CD4-positive, alpha-beta T cell treated with Interleukin-4 for 4 hours (primary cell): ENCODE measurements around the gene MCOLN1.

Source experiments
- DNase-seq: peaks from one replicate; pipeline ENCODE4 v3.0.0-alpha.2; 2020

The MCOLN1 gene

DNA sequence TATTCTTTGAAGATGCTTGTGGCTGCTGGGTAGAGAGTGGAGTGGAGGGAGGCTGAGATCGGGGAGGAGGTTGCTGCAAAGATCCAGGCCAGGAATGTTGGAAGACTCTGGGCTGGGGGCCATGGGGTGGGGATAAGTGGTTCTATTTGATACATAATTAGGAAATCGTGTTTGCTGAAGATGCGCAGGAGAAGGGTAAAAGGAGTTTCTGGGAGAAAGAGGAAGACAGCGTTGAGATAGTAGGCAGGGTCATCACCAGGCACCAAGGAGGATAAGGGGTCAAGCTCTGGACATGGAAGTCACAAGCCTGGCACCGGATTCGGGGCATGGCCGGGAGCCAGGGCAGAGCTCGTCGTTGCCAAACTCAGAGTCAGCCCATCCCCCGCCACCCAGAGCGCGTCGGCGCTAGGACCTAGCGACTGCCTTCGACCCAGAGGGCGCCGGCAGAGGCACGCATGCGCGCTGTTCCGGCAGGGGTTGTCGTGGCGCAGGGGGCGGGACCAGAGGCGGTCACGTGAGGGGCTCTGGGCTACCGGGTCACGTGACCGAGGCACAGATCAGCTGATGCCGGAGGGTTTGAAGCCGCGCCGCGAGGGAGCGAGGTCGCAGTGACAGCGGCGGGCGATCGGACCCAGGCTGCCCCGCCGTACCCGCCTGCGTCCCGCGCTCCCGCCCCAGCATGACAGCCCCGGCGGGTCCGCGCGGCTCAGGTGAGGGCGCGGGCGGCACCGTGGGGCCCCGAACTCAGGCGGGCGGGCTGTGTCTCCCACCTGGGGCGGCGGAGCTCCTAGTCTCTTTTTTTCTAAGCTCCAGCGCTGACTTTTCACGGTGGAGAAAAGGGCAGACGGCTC, at the start of gene MCOLN1:
Gene MCOLN1, plus strand, starts transcription at position 553 of the 851 bp plus-strand sequence. Its CDS starts 127 bp downstream, at position 680.
- peak; percentile 97 for DNase-seq

- no peak for DNase-seq
Measured at GRCh38 chr19:7475665-7476064, 46.8 kb upstream of the MCOLN1 start.

- DNase-seq = no peak
Measured at GRCh38 chr19:7476241-7476640, 46.2 kb upstream of the MCOLN1 start.

DNA sequence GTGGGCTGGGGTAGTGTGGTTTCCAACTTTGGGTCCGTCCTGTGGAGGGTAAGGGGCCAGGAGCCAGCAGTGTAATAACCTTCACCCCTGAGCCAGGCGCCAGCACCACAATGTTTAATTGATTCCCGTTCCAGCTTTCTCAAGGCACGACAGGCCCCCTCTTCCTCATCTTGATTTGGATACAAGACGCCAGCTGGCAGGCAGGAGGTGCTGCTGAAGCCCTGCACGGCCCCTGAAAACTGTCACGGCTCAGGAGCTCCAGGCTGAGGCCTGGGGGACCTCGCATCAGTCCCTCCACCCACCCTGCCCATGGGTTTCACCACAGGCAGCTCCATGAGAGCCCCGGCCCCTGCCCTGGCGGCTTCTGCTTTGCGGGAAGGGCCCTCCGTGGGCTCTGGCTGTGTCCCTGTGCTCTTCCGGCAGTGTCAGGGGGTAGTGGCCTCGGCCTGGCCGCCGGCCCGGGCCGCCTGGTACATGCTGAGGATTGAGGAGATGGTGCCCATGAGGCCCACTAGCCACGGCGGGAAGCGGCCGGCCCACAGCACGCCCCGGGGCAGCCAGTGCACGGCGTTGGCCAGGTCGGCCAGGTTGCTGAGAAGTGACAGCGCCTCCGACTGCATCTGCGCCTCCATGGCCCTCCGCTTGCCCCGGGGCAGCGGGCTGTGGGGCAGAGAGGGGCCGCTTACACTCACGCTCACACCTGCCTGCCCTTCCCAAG, 45.5 kb upstream of the MCOLN1 start:
- DNase-seq = no peak

DNA sequence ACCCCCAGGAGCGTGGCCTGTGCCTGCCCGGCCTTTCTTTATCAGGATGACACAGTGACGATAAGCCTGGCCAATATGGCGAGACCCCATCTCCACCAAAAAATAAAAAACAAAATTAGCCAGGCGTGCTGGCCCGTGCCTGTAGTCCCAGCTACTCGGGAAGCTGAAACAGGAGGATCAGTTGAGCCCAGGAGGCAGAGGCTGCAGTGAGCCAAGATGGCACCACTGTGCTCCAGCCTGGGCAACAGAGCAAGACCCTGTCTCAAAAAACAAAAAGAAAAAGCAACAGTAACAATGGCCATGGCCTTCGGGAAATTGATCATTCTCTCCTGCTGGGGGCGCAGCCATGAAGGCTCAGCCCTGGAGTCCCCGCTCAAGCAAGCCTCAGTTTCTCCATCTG, 44.7 kb upstream of the MCOLN1 start:
- DNase-seq = no peak

DNA sequence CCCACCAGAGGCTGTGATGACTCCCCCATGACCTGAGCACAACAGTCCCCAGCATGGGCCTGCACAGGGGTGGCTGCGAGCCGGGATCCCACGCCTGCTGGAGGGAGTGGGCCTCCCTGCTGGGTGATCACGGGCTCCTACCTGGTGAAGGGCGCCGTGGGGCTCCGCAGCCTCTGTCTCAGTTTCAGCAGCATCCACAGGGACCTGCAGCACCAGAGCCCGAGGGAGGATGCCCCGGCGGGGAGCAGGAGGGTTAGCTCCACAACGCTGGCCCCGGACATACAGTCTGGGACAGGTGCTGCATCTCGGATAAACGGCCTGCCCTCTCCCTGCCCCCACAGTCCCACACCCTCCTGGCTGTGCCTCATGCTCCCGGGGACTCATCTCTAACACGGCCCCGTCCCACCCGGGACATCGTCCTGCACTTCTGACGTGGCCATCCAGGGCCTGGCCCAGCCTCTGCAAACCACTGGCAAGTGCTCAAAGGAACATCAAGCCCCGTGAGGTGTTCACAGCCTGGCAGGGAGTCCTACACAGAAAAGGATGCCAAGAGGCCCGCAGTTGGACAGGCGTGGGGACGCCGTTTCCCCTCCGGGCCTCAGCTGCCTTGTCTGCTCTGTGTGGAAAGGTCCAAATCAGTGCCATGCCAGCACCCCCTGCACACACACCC, 44.1 kb upstream of the MCOLN1 start:
- no peak for DNase-seq

GRCh38 chr19:7478843-7479227, 43.6 kb upstream of the MCOLN1 start:
- DNase-seq = no peak

DNA sequence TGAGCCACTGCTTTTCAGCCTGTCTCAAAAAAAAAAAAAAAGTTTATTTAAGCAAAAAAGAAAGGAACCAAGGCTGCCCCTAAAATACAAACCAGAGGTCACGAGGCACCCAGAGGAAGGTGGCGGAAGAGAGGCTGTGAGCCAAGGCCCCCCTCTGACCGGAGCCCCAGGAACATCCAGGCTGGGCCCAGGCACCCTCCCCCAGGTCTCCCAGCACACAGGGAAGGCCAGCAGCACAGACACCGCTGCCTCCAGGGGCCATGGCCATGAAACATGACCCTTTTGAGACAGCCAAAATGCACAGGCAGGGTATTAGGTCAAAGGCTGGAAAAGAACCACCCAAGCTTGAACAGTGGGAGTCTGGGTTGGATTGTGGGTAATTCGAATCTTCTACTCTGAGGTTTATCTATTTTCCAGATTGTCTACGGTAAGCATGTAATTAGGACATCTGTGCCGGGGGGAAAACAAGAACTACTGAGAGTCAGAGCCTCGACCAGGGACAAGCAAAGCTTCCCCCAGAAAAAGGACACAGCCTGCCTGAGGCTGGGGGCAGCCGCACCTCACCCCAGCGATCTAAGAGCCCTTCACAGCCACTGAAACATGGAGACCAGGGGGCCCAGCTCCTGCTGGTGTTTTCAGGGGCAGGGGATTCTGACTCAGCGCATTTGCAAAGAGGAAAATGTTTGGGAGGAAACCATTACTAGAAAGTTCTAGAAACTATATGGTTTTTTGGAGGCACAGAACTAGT, 42.0 kb upstream of the MCOLN1 start:
- DNase-seq = no peak

- no peak for DNase-seq
Measured at GRCh38 chr19:7480970-7481255, 41.5 kb upstream of the MCOLN1 start.

GRCh38 chr19:7482584-7483439, 39.6 kb upstream of the MCOLN1 start:
- no peak for DNase-seq

GRCh38 chr19:7483720-7484201, 38.7 kb upstream of the MCOLN1 start:
- DNase-seq = no peak

- no peak for DNase-seq
Measured at GRCh38 chr19:7486923-7487322, 35.5 kb upstream of the MCOLN1 start.

GRCh38 chr19:7488736-7489353, 33.6 kb upstream of the MCOLN1 start, which contains the start of gene PEX11G:
PEX11G (minus strand) TSS chr19:7489035; CDS start chr19:7489010, 25 bp downstream.
- DNase-seq = peak; percentile 84

DNA sequence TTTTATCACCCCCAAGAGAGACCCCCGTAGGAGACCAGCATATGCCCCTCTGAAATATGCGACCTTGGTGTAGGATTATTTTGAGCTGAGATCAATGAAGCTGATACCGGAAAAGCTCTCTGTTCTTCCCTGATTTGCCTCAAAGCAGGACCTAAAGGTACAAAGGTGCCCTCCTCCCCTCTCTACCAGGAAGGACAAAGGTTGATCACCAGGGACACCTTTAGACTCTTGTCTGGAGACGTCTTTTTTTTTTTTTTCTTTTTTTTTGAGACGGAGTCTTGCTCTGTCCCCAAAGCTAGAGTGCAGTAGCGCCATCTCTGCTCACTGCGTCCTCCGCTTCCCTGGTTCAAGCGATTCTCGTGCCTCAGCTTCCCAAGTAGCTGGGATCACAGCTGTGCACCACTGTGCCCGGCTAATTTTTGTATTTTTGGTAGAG, 32.8 kb upstream of the MCOLN1 start:
- no peak for DNase-seq

- peak; percentile 37 for DNase-seq
Measured at GRCh38 chr19:7492142-7492541, 30.3 kb upstream of the MCOLN1 start.

- no peak for DNase-seq
Measured at GRCh38 chr19:7492558-7492957, 29.9 kb upstream of the MCOLN1 start.

DNA sequence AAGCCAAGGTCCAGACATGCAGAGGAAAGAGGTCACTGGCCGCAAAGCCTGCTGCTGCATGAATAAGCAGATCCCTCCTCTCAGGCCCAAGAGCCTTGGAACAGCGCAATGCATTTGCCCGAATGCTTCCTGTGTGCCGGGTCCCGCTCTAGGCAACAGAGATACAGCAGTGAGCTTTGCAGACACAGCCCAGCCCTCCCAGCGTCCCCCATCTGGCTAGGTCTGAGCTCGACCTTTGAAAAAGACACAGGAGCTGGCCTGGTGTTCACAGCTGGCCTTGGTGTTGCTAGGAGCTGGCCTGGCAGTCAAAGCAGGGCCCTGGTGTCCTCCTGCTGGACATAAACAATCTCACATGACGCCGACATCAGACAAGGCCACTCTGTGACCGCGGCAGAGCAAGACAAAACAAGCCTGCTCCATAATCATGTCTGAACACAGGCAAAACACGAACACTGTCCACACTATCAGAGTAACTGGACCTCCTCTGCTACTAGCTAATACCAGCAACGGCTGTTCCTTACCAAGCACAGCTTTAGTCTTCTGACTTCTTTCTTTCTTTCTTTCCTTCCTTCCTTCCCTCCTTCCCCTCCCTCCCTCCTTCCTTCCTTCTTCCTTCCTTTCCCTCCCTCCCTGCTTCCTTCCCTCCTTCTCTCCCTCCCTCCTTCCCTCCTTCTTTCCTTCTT, 27.9 kb upstream of the MCOLN1 start:
- DNase-seq = no peak

DNA sequence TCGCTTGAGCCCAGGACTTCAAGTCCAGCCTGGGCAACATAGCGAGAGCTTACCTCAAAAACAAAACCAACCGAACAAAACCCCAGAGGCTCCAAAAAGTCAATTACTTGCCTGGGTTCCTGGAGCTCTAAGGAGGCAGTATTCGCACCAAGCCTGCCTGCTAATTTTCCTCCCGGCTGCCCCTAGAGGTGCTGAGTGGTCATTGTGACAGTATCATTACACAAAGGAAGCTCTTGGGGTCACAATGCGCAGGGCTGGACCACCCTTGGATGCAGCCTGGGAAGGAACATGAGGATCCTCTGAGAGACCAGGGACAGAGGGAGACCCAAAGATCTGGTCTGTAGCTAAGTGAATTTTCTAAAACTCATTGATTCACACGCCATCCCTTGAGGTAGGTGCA, 25.1 kb upstream of the MCOLN1 start:
- no peak for DNase-seq

- DNase-seq = no peak
Measured at GRCh38 chr19:7500811-7501450, 21.5 kb upstream of the MCOLN1 start.

DNA sequence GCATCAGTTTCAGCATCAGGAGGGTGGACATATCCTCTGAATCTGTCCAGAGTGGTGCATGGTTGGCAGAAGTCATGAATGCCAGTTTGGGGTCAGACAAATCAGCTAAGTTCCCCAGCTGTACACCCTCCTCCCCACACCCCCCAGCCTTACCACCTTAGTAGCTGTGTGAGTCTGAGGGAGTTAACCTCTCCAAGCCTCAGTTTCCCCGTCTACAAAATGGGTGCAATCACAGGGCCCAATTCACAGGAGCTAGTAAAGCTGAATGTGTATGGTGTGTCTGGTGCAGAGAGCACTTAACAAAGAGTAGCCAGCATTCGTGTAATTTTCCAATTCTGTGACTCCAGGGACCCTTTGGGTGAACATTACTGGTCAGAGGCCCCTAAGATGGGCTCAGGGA, 19.9 kb upstream of the MCOLN1 start:
- DNase-seq = no peak
